ENCODE measurements around the gene RASAL2. TPM values are rescaled to one million over a fixed set of nuclear protein-coding genes. Genes with fewer than 3 reads are reported as not detected.

Gene RASAL2
- total and polyA plus RNA-seq, 2 experiments from 2014 or later, result 16.0 to 42.2 TPM

GRCh38 chr1:178521241-178521640 lies 427.3 kb downstream of the RASAL2 start:
- Mint-ChIP-seq H3K27me3 (ENCODE audit: insufficient read depth, low read depth, poor library complexity) (peaks cover 5% of the 10 kb centered on the region), H3K36me3 (ENCODE audit: low read depth) (no peaks in the 10 kb centered on the region), H3K9me3 (no peaks in the 10 kb centered on the region), H3K4me1 (no peaks in the 10 kb centered on the region), H3K27ac (no peak overlapping the region), H3K4me3 (no peak overlapping the region)
- H3K9me2 ChIP-seq (ENCODE audit: insufficient read depth), result peaks cover 4% of the 10 kb centered on the region; the same call in 1 of the 2 replicates
- DNase-seq (ENCODE audit: low spot score) (no peak), ATAC-seq (no peak)
- H2AFZ ChIP-seq, result no peak overlapping the region
- no peaks in the 10 kb centered on the region for H3K4me1 ChIP-seq (ENCODE audit: insufficient read depth)
- H3K36me3 ChIP-seq (ENCODE audit: insufficient read depth), result no peaks in the 10 kb centered on the region
- no peak for TF ChIP-seq POLR2AphosphoS5 (IDR thresholded peaks at IDR 0.05; ENCODE audit: low read depth)
- TF ChIP-seq STAT1 (IDR thresholded peaks at IDR 0.05; ENCODE audit: unreplicated experiment), result no peak
- TF ChIP-seq ZNF114 (CRISPR knock-in tag; IDR thresholded peaks at IDR 0.05), result no peak
- TF ChIP-seq, protein P1, sequence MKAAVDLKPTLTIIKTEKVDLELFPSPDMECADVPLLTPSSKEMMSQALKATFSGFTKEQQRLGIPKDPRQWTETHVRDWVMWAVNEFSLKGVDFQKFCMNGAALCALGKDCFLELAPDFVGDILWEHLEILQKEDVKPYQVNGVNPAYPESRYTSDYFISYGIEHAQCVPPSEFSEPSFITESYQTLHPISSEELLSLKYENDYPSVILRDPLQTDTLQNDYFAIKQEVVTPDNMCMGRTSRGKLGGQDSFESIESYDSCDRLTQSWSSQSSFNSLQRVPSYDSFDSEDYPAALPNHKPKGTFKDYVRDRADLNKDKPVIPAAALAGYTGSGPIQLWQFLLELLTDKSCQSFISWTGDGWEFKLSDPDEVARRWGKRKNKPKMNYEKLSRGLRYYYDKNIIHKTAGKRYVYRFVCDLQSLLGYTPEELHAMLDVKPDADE (IDR thresholded peaks at IDR 0.05), result no peak
- no peak for TF ChIP-seq EZH2 (IDR thresholded peaks at IDR 0.05; ENCODE audit: low read depth, unreplicated experiment)
- no peak for TF ChIP-seq EZH2phosphoT487 (IDR thresholded peaks at IDR 0.05; ENCODE audit: unreplicated experiment)
- TF ChIP-seq ZNF462 (CRISPR knock-in tag; IDR thresholded peaks at IDR 0.05), result no peak
- no peak for TF ChIP-seq NANOG (IDR thresholded peaks at IDR 0.05; ENCODE audit: borderline replicate concordance)
- TF ChIP-seq, protein P2, sequence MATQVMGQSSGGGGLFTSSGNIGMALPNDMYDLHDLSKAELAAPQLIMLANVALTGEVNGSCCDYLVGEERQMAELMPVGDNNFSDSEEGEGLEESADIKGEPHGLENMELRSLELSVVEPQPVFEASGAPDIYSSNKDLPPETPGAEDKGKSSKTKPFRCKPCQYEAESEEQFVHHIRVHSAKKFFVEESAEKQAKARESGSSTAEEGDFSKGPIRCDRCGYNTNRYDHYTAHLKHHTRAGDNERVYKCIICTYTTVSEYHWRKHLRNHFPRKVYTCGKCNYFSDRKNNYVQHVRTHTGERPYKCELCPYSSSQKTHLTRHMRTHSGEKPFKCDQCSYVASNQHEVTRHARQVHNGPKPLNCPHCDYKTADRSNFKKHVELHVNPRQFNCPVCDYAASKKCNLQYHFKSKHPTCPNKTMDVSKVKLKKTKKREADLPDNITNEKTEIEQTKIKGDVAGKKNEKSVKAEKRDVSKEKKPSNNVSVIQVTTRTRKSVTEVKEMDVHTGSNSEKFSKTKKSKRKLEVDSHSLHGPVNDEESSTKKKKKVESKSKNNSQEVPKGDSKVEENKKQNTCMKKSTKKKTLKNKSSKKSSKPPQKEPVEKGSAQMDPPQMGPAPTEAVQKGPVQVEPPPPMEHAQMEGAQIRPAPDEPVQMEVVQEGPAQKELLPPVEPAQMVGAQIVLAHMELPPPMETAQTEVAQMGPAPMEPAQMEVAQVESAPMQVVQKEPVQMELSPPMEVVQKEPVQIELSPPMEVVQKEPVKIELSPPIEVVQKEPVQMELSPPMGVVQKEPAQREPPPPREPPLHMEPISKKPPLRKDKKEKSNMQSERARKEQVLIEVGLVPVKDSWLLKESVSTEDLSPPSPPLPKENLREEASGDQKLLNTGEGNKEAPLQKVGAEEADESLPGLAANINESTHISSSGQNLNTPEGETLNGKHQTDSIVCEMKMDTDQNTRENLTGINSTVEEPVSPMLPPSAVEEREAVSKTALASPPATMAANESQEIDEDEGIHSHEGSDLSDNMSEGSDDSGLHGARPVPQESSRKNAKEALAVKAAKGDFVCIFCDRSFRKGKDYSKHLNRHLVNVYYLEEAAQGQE (IDR thresholded peaks at IDR 0.05; ENCODE audit: unreplicated experiment), result no peak
- no peak for TF ChIP-seq CTCF (conservative IDR thresholded peaks at IDR 0.05; ENCODE audit: low read depth in 2 of 2)
- TF ChIP-seq CREB1 (CRISPR knock-in tag; IDR thresholded peaks at IDR 0.05; ENCODE audit: low read depth), result no peak
- TF ChIP-seq ZNF331 (CRISPR knock-in tag; IDR thresholded peaks at IDR 0.05; ENCODE audit: low read depth), result no peak
- TF ChIP-seq JUNB (IDR thresholded peaks at IDR 0.05; ENCODE audit: unreplicated experiment), result no peak
- no peaks in the 10 kb centered on the region for H4K20me1 ChIP-seq (replicated peaks; ENCODE audit: insufficient read depth)
- H3K79me2 ChIP-seq (replicated peaks; ENCODE audit: insufficient read depth), result no peaks in the 10 kb centered on the region
- H3K4me3 ChIP-seq, result no peak overlapping the region
- H3K4me2 ChIP-seq, result no peak overlapping the region
- H3K27ac ChIP-seq (ENCODE audit: low read depth), result no peak overlapping the region
- no peaks in the 10 kb centered on the region for H3F3A ChIP-seq (replicated peaks; ENCODE audit: low read depth)
- H3K27me3 ChIP-seq (ENCODE audit: insufficient read depth), result no peaks in the 10 kb centered on the region

Measured in GM23338 (cell line).